NCI-H1417 (cell line): ENCODE results near the gene SLIT1.
"Not testable (repeated sequence)": the region's sequence is repeated elsewhere in the genome, so short reads cannot be mapped to it uniquely, and the experiment has no call there.

ENCODE experiments used
- DNase-seq, 3 experiments: peaks; one replicate each; lab custom pipeline; 2025; lab: John Stamatoyannopoulos, UW

Gene SLIT1

GRCh38 chr10:97082575-97082974 is 103.2 kb downstream of the SLIT1 start:
- not testable (repeated sequence) for DNase-seq

GRCh38 chr10:97081621-97082235 is 104.0 kb downstream of the SLIT1 start:
- DNase-seq = no peak

- DNase-seq = no peak
Measured at GRCh38 chr10:97080051-97080776, 105.5 kb downstream of the SLIT1 start.

- DNase-seq = no peak
Measured at GRCh38 chr10:97079448-97079847, 106.3 kb downstream of the SLIT1 start.

GRCh38 chr10:97078938-97079445 is 106.8 kb downstream of the SLIT1 start:
- no peak for DNase-seq

GRCh38 chr10:97078261-97078937 is 107.4 kb downstream of the SLIT1 start:
- DNase-seq = no peak

- no peak for DNase-seq
Measured at GRCh38 chr10:97076781-97077180, 109.0 kb downstream of the SLIT1 start.

GRCh38 chr10:97075961-97076525 is 109.7 kb downstream of the SLIT1 start:
- DNase-seq = peak in 2 of 3 experiments; percentile 50 to 74

- no peak for DNase-seq
Measured at GRCh38 chr10:97075421-97075820, 110.3 kb downstream of the SLIT1 start.

GRCh38 chr10:97074256-97075145 is 111.3 kb downstream of the SLIT1 start:
- DNase-seq = peak in 1 of 3 experiments; percentile 24

- peak; percentile 56 to 83 (median 70) for DNase-seq
Measured at GRCh38 chr10:97072851-97073665, 112.7 kb downstream of the SLIT1 start.

- no peak for DNase-seq
Measured at GRCh38 chr10:97071496-97071895, 114.3 kb downstream of the SLIT1 start.

- DNase-seq = no peak
Measured at GRCh38 chr10:97069576-97070362, 116.0 kb downstream of the SLIT1 start.

GRCh38 chr10:97069026-97069425 is 116.7 kb downstream of the SLIT1 start:
- no peak for DNase-seq

GRCh38 chr10:97067716-97068391 is 117.9 kb downstream of the SLIT1 start:
- DNase-seq = no peak

GRCh38 chr10:97066877-97067555 is 118.7 kb downstream of the SLIT1 start:
- DNase-seq = no peak

GRCh38 chr10:97065686-97066660 is 119.8 kb downstream of the SLIT1 start:
- DNase-seq = no peak
